ENCODE results near the gene LRRC49. TPM values are rescaled to one million over a fixed set of nuclear protein-coding genes. Genes with fewer than 3 reads are reported as not detected.
"Not testable (repeated sequence)": the region's sequence is repeated elsewhere in the genome, so short reads cannot be mapped to it uniquely, and the experiment has no call there.

LRRC49 gene
- total RNA-seq, 6 experiments from 2014 or later, result 0.25 to 0.79 (median 0.57) TPM

DNA sequence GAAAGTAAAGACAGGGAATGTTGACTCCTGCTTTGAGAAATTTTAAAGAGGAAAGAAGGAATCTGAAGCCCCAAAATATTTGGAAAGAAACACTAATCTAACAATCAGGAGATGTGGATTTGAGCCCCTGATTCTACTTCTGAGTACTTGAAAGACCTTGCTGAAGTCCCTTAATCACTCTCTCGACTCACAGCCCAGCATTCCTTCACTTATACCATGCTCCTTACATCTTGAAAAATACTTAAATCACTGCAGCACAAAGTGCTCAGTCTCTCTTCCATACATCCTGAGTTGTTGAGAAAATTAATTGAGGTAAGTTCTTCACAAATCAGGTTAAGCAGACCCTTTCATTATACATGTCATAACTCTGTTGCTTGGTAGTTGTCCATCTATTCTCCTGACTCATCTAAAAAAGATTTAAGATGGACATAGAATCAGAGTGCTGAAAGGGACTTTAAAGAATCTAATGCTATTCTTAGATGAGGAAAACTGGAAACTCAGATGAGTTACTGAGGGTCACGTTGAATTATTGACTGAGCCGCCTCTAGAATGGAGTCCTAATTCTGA lies 149.8 kb downstream of the LRRC49 start:
- 59% methylated on average over 3 of the region's 3 CpGs for WGBS (ENCODE audit: insufficient coverage, low coverage, low lambda C conversion rate, missing lambda C conversion rate)
- H3K9me3 ChIP-seq, result no peaks in the 10 kb centered on the region
- H3K4me1 ChIP-seq, result no peaks in the 10 kb centered on the region
- H3K27me3 ChIP-seq, result no peaks in the 10 kb centered on the region
- no peak for TF ChIP-seq POLR2A (IDR thresholded peaks at IDR 0.05)
- TF ChIP-seq CTCF (IDR thresholded peaks at IDR 0.05), result no peak
- intact Hi-C loops (cut with DNase I), result no loop called here
- ATAC-seq, result no peak
- no peaks in the 10 kb centered on the region for H3K36me3 ChIP-seq
- H3K4me3 ChIP-seq, result no peak overlapping the region
- no peak for DNase-seq
- H3K27ac ChIP-seq, result no peak overlapping the region

- ATAC-seq, result no peak
- H3K4me1 ChIP-seq, result no peaks in the 10 kb centered on the region
- intact Hi-C loops (cut with DNase I), result no loop called here
- no peak for DNase-seq
- no peak overlapping the region for H3K27ac ChIP-seq
- H3K4me3 ChIP-seq, result no peak overlapping the region
- no peaks in the 10 kb centered on the region for H3K36me3 ChIP-seq
- 8% methylated on average over 1 of the region's 1 CpG for WGBS (ENCODE audit: insufficient coverage, low coverage, low lambda C conversion rate, missing lambda C conversion rate)
- H3K27me3 ChIP-seq, result no peaks in the 10 kb centered on the region
- TF ChIP-seq POLR2A (IDR thresholded peaks at IDR 0.05), result no peak
- no peak for TF ChIP-seq CTCF (IDR thresholded peaks at IDR 0.05)
- H3K9me3 ChIP-seq, result no peaks in the 10 kb centered on the region
Observed at GRCh38 chr15:71043373-71043772, 150.7 kb downstream of the LRRC49 start.

- no peaks in the 10 kb centered on the region for H3K27me3 ChIP-seq
- WGBS (ENCODE audit: insufficient coverage, low coverage, low lambda C conversion rate, missing lambda C conversion rate), result 75% methylated on average over 1 of the region's 1 CpG
- intact Hi-C loops (cut with DNase I), result no loop called here
- H3K27ac ChIP-seq, result no peak overlapping the region
- no peaks in the 10 kb centered on the region for H3K36me3 ChIP-seq
- H3K9me3 ChIP-seq, result no peaks in the 10 kb centered on the region
- no peak for DNase-seq
- no peak overlapping the region for H3K4me3 ChIP-seq
- no peak for TF ChIP-seq CTCF (IDR thresholded peaks at IDR 0.05)
- no peak for TF ChIP-seq POLR2A (IDR thresholded peaks at IDR 0.05)
- ATAC-seq, result no peak
- no peaks in the 10 kb centered on the region for H3K4me1 ChIP-seq
Observed at GRCh38 chr15:71044006-71044405, 151.4 kb downstream of the LRRC49 start.

DNA sequence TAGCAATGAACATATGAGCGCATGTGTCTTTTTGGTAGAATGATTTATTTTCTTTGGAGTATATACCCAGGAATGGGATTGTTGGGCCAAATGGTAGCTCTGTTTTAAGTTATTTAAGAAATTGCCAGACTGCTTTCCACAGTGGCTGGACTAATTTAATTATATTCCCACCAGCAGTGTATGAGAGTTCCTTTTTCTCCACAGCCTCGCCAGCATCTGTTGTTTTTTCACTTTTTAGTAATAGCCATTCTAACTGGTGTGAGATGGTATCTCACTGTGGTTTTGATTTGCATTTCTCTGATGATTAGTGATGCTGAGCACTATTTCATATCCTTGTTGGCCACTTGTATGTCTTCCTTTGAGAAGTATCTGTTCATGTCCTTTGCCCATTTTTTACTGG lies 153.5 kb downstream of the LRRC49 start:
- H3K36me3 ChIP-seq; intact Hi-C loops (cut with DNase I): not testable (repeated sequence)
- WGBS (ENCODE audit: insufficient coverage, low coverage, low lambda C conversion rate, missing lambda C conversion rate), result 46% methylated on average over 2 of the region's 2 CpGs

GRCh38 chr15:71048913-71049675 lies 156.5 kb downstream of the LRRC49 start:
- Histone ChIP-seq H3K4me1 (no peaks in the 10 kb centered on the region), H3K4me3 (no peak overlapping the region), H3K36me3 (no peaks in the 10 kb centered on the region), H3K9me3 (no peaks in the 10 kb centered on the region), H3K27ac (no peak overlapping the region), H3K27me3 (no peaks in the 10 kb centered on the region)
- 53% methylated on average over 2 of the region's 2 CpGs for WGBS (ENCODE audit: insufficient coverage, low coverage, low lambda C conversion rate, missing lambda C conversion rate)
- ATAC-seq (no peak), DNase-seq (no peak)
- intact Hi-C loops (cut with DNase I), result no loop called here
- no peak for TF ChIP-seq CTCF (IDR thresholded peaks at IDR 0.05)
- no peak for TF ChIP-seq POLR2A (IDR thresholded peaks at IDR 0.05)

More for the DNA sequence above, 153.5 kb downstream of the LRRC49 start:
- not testable (repeated sequence) for H3K27me3 ChIP-seq, H3K9me3 ChIP-seq, H3K4me3 ChIP-seq, H3K4me1 ChIP-seq, H3K27ac ChIP-seq, DNase-seq, ATAC-seq
